ENCODE data around the gene KATNAL1.

GRCh38 chr13:30179597-30180276 is 127.6 kb downstream of the KATNAL1 start:
- TF ChIP-seq, protein P1, sequence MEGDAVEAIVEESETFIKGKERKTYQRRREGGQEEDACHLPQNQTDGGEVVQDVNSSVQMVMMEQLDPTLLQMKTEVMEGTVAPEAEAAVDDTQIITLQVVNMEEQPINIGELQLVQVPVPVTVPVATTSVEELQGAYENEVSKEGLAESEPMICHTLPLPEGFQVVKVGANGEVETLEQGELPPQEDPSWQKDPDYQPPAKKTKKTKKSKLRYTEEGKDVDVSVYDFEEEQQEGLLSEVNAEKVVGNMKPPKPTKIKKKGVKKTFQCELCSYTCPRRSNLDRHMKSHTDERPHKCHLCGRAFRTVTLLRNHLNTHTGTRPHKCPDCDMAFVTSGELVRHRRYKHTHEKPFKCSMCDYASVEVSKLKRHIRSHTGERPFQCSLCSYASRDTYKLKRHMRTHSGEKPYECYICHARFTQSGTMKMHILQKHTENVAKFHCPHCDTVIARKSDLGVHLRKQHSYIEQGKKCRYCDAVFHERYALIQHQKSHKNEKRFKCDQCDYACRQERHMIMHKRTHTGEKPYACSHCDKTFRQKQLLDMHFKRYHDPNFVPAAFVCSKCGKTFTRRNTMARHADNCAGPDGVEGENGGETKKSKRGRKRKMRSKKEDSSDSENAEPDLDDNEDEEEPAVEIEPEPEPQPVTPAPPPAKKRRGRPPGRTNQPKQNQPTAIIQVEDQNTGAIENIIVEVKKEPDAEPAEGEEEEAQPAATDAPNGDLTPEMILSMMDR (IDR thresholded peaks at IDR 0.05; ENCODE audit: low read depth, low read length, poor library complexity, severe bottlenecking): no peak
- no peak for TF ChIP-seq EZH2phosphoT487 (IDR thresholded peaks at IDR 0.05; ENCODE audit: borderline replicate concordance, low read length)

All from DOHH2 (cell line).